Panc1 (cell line): Measurements from ENCODE around the gene UBTD2.

Source experiments
- CTCF ChIP-seq: fragments of 450-650 bp; IDR thresholded peaks from 2 replicates; pipeline ENCODE4 v1.5.1; 2017; ENCODE audit warnings: mild to moderate bottlenecking
- POLR2AphosphoS5 ChIP-seq: IDR thresholded peaks from 2 replicates; pipeline ENCODE4 v1.6.1; 2012; ENCODE audit warnings: mild to moderate bottlenecking, low read depth, low read length, moderate library complexity
- REST ChIP-seq, 2 experiments: IDR thresholded peaks; 2 replicates each; pipeline ENCODE4 v1.6.1; 2011 to 2012; ENCODE audit warnings: low read depth in 2 of 2, control low read depth in 1 of 2, low read length in 1 of 2, mild to moderate bottlenecking in 1 of 2, moderate library complexity in 1 of 2; ENCODE audit not compliant: insufficient read depth in 1 of 2
- SIN3A ChIP-seq: IDR thresholded peaks from 2 replicates; pipeline ENCODE4 v1.6.1; 2012; ENCODE audit warnings: low read depth, mild to moderate bottlenecking, low read length, moderate library complexity, borderline replicate concordance; ENCODE audit not compliant: insufficient read depth

GRCh38 chr5:172245046-172245445 is 38.5 kb downstream of the UBTD2 start:
- TF ChIP-seq CTCF (no peak), REST (IDR thresholded peaks at IDR 0.05; ENCODE audit: insufficient read depth in 1 of 2, low read depth in 2 of 2, low read length in 1 of 2) (no peak), POLR2AphosphoS5 (no peak), SIN3A (no peak)
